Brain microvascular endothelial cell (primary cell): ENCODE results near the gene PPP3CA.
"Not testable (repeated sequence)": the region's sequence is repeated elsewhere in the genome, so short reads cannot be mapped to it uniquely, and the experiment has no call there.

ENCODE experiments used
- DNase-seq: peaks from one replicate; pipeline ENCODE4 v3.0.0-alpha.2; 2020
- H3K27ac ChIP-seq: fragments of 250-450 bp; sonication (Bioruptor Pico); 2 replicates; pipeline ENCODE4 v1.5.1; 2020; ENCODE audit warnings: mild to moderate bottlenecking, moderate library complexity
- H3K27me3 ChIP-seq: fragments of 250-450 bp; sonication (Bioruptor Pico); replicated peaks from 2 replicates; pipeline ENCODE4 v1.5.1; 2020; ENCODE audit warnings: mild to moderate bottlenecking
- H3K36me3 ChIP-seq: fragments of 250-450 bp; sonication (Bioruptor Pico); replicated peaks from 2 replicates; pipeline ENCODE4 v1.5.1; 2020; ENCODE audit warnings: mild to moderate bottlenecking
- H3K4me3 ChIP-seq: 2 replicates; pipeline ENCODE4 v1.5.1; 2011; ENCODE audit warnings: low read depth, mild to moderate bottlenecking, control low read depth, low read length, moderate library complexity
- CTCF ChIP-seq: IDR thresholded peaks from 2 replicates; pipeline ENCODE4 v1.5.1; 2011; ENCODE audit warnings: low read depth, mild to moderate bottlenecking, moderate library complexity, low read length, control low read depth, inconsistent platforms; ENCODE audit errors: missing control alignments
- in situ Hi-C: cut with HindIII; loops from 2 replicates; pipeline ENCODE4 v1.10.0; 2017; ENCODE audit warnings: low sequenced_read_pairs, low pct_ligation_motif_present

PPP3CA gene

DNA sequence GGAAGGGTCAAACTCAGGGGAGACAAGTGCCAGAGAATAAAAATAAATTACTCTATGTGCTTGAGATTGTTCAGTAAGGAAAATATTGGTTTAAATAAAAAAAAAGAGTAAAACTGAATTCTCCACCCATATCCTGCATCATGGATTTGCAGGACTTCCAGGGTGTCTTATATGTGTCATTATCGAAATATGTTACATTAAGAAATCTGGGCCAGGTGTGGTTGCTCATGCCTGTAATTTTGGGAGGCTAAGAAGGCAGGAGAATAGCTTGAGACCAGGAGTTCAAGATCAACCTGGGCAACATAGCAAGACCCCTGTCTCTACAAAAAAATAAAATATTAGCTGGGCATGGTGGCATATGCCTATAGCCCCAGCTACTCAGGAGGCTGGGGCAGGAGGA, 104.9 kb downstream of the PPP3CA start:
- Histone ChIP-seq H3K36me3 (no peaks in the 10 kb centered on the region), H3K4me3 (no peak overlapping the region), H3K27ac (no peak overlapping the region), H3K27me3 (no peaks in the 10 kb centered on the region)
- TF ChIP-seq CTCF = no peak
- no peak for DNase-seq
- in situ Hi-C loops = no loop called here

- in situ Hi-C loops = no loop called here
Observed at GRCh38 chr4:101240099-101240498, 107.2 kb downstream of the PPP3CA start.

DNA sequence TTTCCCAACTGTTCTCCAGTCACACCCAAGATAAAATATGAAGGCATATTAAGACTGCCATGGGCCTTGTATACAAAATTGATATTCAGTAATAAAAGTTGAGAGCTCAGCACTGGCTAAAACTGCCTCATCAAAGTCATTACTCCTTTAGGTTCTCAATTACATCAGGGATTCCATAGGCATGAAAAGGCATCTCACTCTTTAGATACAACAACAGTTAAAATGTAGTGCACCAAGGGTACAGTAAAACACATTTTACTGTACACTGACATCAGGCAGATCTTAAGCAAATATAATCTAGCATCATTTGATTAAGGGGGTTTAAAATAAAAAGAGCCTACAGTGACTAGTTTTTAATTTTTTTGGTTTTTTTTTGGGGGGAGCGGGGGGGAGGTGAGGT, 107.7 kb downstream of the PPP3CA start:
- DNase-seq = no peak
- in situ Hi-C loops = no loop called here
- TF ChIP-seq CTCF = no peak
- Histone ChIP-seq H3K27ac (no peak overlapping the region), H3K36me3 (no peaks in the 10 kb centered on the region), H3K4me3 (no peak overlapping the region), H3K27me3 (no peaks in the 10 kb centered on the region)

More at GRCh38 chr4:101240099-101240498, 107.2 kb downstream of the PPP3CA start:
- no peak for DNase-seq
- H3K27me3 ChIP-seq = no peaks in the 10 kb centered on the region
- no peak overlapping the region for H3K27ac ChIP-seq
- TF ChIP-seq CTCF = no peak
- H3K36me3 ChIP-seq = no peaks in the 10 kb centered on the region
- no peak overlapping the region for H3K4me3 ChIP-seq

DNA sequence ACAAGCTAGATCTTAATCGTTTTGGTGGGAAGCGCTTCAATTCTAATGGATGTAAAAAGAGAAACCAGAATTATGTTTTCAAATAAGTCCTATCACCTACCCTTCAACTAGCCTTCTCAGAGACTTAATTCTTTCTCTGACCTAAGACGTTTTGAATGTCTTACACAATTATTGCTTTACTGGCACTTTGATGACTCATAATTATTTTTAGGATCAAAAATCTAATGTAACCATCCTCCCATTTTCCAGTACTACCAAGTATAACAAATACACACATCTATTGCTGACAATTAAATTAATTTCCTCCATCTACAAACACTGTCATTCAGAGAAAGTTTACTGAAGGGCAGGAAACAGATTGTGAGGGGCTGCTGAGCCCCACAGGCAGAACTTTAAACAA, 108.6 kb downstream of the PPP3CA start:
- no peaks in the 10 kb centered on the region for H3K27me3 ChIP-seq
- no peak for TF ChIP-seq CTCF
- no peaks in the 10 kb centered on the region for H3K36me3 ChIP-seq
- DNase-seq = no peak
- H3K4me3 ChIP-seq = no peak overlapping the region
- in situ Hi-C loops = no loop called here
- no peak overlapping the region for H3K27ac ChIP-seq

- H3K27ac ChIP-seq = no peak overlapping the region
- no peak overlapping the region for H3K4me3 ChIP-seq
- no peak for TF ChIP-seq CTCF
- H3K36me3 ChIP-seq = no peaks in the 10 kb centered on the region
- DNase-seq = no peak
- in situ Hi-C loops = no loop called here
- no peaks in the 10 kb centered on the region for H3K27me3 ChIP-seq
Observed at GRCh38 chr4:101237773-101238172, 109.6 kb downstream of the PPP3CA start.

DNA sequence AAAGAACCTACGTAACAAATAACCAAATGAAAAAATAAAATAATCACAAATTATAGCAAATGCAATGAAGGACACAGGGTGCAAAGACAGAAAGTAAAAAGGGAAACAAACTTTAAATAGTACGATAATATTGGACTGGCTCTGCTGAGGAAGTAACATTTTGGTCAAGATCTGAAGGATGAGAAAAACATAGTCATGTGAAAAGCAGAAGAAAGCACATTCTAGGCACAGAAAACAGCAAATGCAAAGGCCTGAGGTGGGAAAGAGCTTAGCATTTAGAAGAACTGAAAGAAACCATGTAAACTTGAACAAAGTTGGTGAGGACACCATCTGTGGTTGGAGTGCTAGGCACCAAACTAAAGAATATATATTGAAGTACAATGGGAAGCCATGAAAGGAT, 111.2 kb downstream of the PPP3CA start:
- no peaks in the 10 kb centered on the region for H3K27me3 ChIP-seq
- no peak overlapping the region for H3K27ac ChIP-seq
- no peaks in the 10 kb centered on the region for H3K36me3 ChIP-seq
- TF ChIP-seq CTCF = no peak
- DNase-seq = no peak
- H3K4me3 ChIP-seq = no peak overlapping the region
- in situ Hi-C loops = no loop called here

GRCh38 chr4:101234141-101234540, 113.2 kb downstream of the PPP3CA start:
- DNase-seq, H3K36me3 ChIP-seq, in situ Hi-C loops, H3K4me3 ChIP-seq, H3K27me3 ChIP-seq, H3K27ac ChIP-seq: not testable (repeated sequence)
